Activated naive CD4-positive, alpha-beta T cell treated with anti-CD3 and anti-CD28 coated beads for 36 hours (primary cell): ENCODE results near the gene RPS6KL1. TPM values are rescaled to one million over a fixed set of nuclear protein-coding genes. Genes with fewer than 3 reads are reported as not detected.

Source experiments
- CTCF ChIA-PET: fragments of 350-600 bp; sonication (Branson Sonifier 250); formaldehyde crosslinking; loops from one replicate; lab custom pipeline; 2021; ENCODE audit warnings: antibody characterized with exemption; lab: Charles Lee
- DNase-seq: peaks from one replicate; pipeline ENCODE4 v3.0.0-alpha.2; 2020
- H3K27ac Mint-ChIP-seq: one replicate; pipeline ENCODE4 v1.8.0; 2021; ENCODE audit warnings: mild to moderate bottlenecking, mixed read lengths
- H3K27me3 Mint-ChIP-seq: one replicate; pipeline ENCODE4 v1.8.0; 2021; ENCODE audit warnings: low read depth, mixed read lengths
- H3K36me3 Mint-ChIP-seq: one replicate; pipeline ENCODE4 v1.8.0; 2021; ENCODE audit warnings: low read depth, mixed read lengths
- H3K4me1 Mint-ChIP-seq: one replicate; pipeline ENCODE4 v1.8.0; 2021; ENCODE audit warnings: low read depth, mixed read lengths
- H3K4me3 Mint-ChIP-seq: one replicate; pipeline ENCODE4 v1.8.0; 2021; ENCODE audit warnings: mild to moderate bottlenecking, moderate library complexity, mixed read lengths
- H3K9me3 Mint-ChIP-seq: one replicate; pipeline ENCODE4 v1.8.0; 2021; ENCODE audit warnings: mixed read lengths
- intact Hi-C: fragments of 100-400 bp; cut with micrococcal nuclease; formaldehyde crosslinking; loops from one replicate; pipeline ENCODE4 v1.15.1; 2023
- total RNA-seq, 2 experiments: library from RNA; stranded (reverse); gene quantifications; one replicate each; pipeline ENCODE4 v1.2.3, GENCODE V29; 2021

Gene RPS6KL1
- total RNA-seq, 2 experiments from 2014 or later: 4.5 to 6.8 TPM

- intact Hi-C loops: no loop called here
- no peak for DNase-seq
- Mint-ChIP-seq H3K4me1 (peaks cover 5% of the 10 kb centered on the region), H3K36me3 (peaks cover 50% of the 10 kb centered on the region), H3K4me3 (no peak overlapping the region), H3K27ac (no peak overlapping the region), H3K9me3 (no peaks in the 10 kb centered on the region), H3K27me3 (no peaks in the 10 kb centered on the region)
- CTCF ChIA-PET: interaction anchor here (0.6 to 6.9 kb wide), 3 partner anchors 14 to 52 kb away, joined by 4 to 75 read pairs (median 33); no protein-coding TSS in a partner anchor
Observed at GRCh38 chr14:74891870-74892269, 31.2 kb downstream of the RPS6KL1 start.

- intact Hi-C loops: no loop called here
Observed at GRCh38 chr14:74890262-74890661, 32.8 kb downstream of the RPS6KL1 start.

GRCh38 chr14:74888164-74889158 lies 34.6 kb downstream of the RPS6KL1 start:
- Mint-ChIP-seq H3K27me3 (no peaks in the 10 kb centered on the region), H3K9me3 (no peaks in the 10 kb centered on the region), H3K4me3 (no peak overlapping the region), H3K27ac (peak overlapping the region; percentile 15), H3K4me1 (peaks cover 37% of the 10 kb centered on the region), H3K36me3 (peaks cover 38% of the 10 kb centered on the region)
- CTCF ChIA-PET: interaction anchor here (0.6 to 1.3 kb wide), 3 partner anchors 8 to 86 kb away, joined by 3 to 6 read pairs (median 5); no protein-coding TSS in a partner anchor
- intact Hi-C loops: no loop called here
- DNase-seq: no peak

More at GRCh38 chr14:74890262-74890661, 32.8 kb downstream of the RPS6KL1 start:
- H3K36me3 Mint-ChIP-seq: peaks cover 45% of the 10 kb centered on the region
- no peak overlapping the region for H3K4me3 Mint-ChIP-seq
- DNase-seq: no peak
- H3K4me1 Mint-ChIP-seq: peaks cover 19% of the 10 kb centered on the region
- no peaks in the 10 kb centered on the region for H3K27me3 Mint-ChIP-seq
- CTCF ChIA-PET: interaction anchor here (0.8 to 4.8 kb wide), 4 partner anchors 10 to 198 kb away, joined by 3 to 33 read pairs (median 8); no protein-coding TSS in a partner anchor
- no peak overlapping the region for H3K27ac Mint-ChIP-seq
- H3K9me3 Mint-ChIP-seq: no peaks in the 10 kb centered on the region

GRCh38 chr14:74886001-74886400 lies 37.1 kb downstream of the RPS6KL1 start:
- Mint-ChIP-seq H3K4me1 (peaks cover 49% of the 10 kb centered on the region), H3K9me3 (no peaks in the 10 kb centered on the region), H3K36me3 (peaks cover 25% of the 10 kb centered on the region), H3K27me3 (no peaks in the 10 kb centered on the region), H3K4me3 (no peak overlapping the region), H3K27ac (peak overlapping the region; percentile 6)
- intact Hi-C loops: no loop called here
- DNase-seq: no peak
- CTCF ChIA-PET: interaction anchor here (0.9 to 6.3 kb wide), 4 partner anchors 8 to 25 kb away, joined by 3 to 38 read pairs (median 20); partner anchors contain the start of gene PROX2

GRCh38 chr14:74882103-74882920 lies 40.7 kb downstream of the RPS6KL1 start:
- peak; percentile 70 for DNase-seq
- Mint-ChIP-seq H3K27me3 (no peaks in the 10 kb centered on the region), H3K4me1 (peaks cover 64% of the 10 kb centered on the region), H3K9me3 (no peaks in the 10 kb centered on the region), H3K27ac (peak overlapping the region; percentile 94), H3K36me3 (peaks cover 13% of the 10 kb centered on the region), H3K4me3 (peak overlapping the region; percentile 91)
- CTCF ChIA-PET: interaction anchor here (0.8 to 6.3 kb wide), 9 partner anchors 11 to 250 kb away, joined by 3 to 38 read pairs (median 4); no protein-coding TSS in a partner anchor
- intact Hi-C loops: loop anchor here (5.0 kb wide), 1 partner anchor 390 kb away; the partner anchor contains the start of genes ISCA2 and NPC2

GRCh38 chr14:74881431-74882102 lies 41.5 kb downstream of the RPS6KL1 start, which contains the start of gene DLST:
DLST (plus strand) TSS chr14:74881916; CDS start chr14:74881954, 38 bp downstream.
- Mint-ChIP-seq H3K36me3 (peaks cover 13% of the 10 kb centered on the region), H3K4me1 (peaks cover 63% of the 10 kb centered on the region), H3K27me3 (no peaks in the 10 kb centered on the region), H3K9me3 (no peaks in the 10 kb centered on the region), H3K4me3 (peak within 1 kb of the TSS; percentile 91), H3K27ac (peak within 1 kb of the TSS; percentile 94)
- intact Hi-C loops: loop anchor here (1.0 to 5.0 kb wide), 5 partner anchors 24 to 389 kb away; partner anchors contain the start of genes EIF2B2, ISCA2, NEK9 and NPC2
- CTCF ChIA-PET: interaction anchor here (0.8 to 6.3 kb wide), 8 partner anchors 10 to 250 kb away, joined by 3 to 73 read pairs (median 10); partner anchors contain the start of gene RPS6KL1
- peak; percentile 87 for DNase-seq

GRCh38 chr14:74879427-74880182 lies 43.5 kb downstream of the RPS6KL1 start:
- CTCF ChIA-PET: interaction anchor here (0.7 to 6.0 kb wide), 10 partner anchors 8 to 779 kb away, joined by 3 to 73 read pairs (median 4); no protein-coding TSS in a partner anchor
- Mint-ChIP-seq H3K4me1 (peaks cover 60% of the 10 kb centered on the region), H3K27ac (peak overlapping the region; percentile 7), H3K36me3 (peaks cover 10% of the 10 kb centered on the region), H3K4me3 (no peak overlapping the region), H3K27me3 (no peaks in the 10 kb centered on the region), H3K9me3 (no peaks in the 10 kb centered on the region)
- intact Hi-C loops: loop anchor here (2.0 to 5.0 kb wide), 2 partner anchors 247 to 387 kb away; partner anchors contain the start of genes ISCA2, NEK9 and NPC2
- DNase-seq: no peak

- no peaks in the 10 kb centered on the region for H3K36me3 Mint-ChIP-seq
- intact Hi-C loops: no loop called here
- no peaks in the 10 kb centered on the region for H3K27me3 Mint-ChIP-seq
- CTCF ChIA-PET: interaction anchor here (0.6 to 6.0 kb wide), 9 partner anchors 8 to 267 kb away, joined by 3 to 73 read pairs (median 4); no protein-coding TSS in a partner anchor
- peaks cover 38% of the 10 kb centered on the region for H3K4me1 Mint-ChIP-seq
- DNase-seq: peak; percentile 30
- H3K4me3 Mint-ChIP-seq: peak within 1 kb of the TSS; percentile 40
- H3K9me3 Mint-ChIP-seq: no peaks in the 10 kb centered on the region
- no peak within 1 kb of the TSS for H3K27ac Mint-ChIP-seq
Observed at GRCh38 chr14:74875941-74876913, 46.8 kb downstream of the RPS6KL1 start, which contains the start of gene PROX2. PROX2 (minus strand) TSS chr14:74876145; CDS start chr14:74863834, 12,311 bp downstream.

- Mint-ChIP-seq H3K27ac (no peak overlapping the region), H3K9me3 (no peaks in the 10 kb centered on the region), H3K27me3 (no peaks in the 10 kb centered on the region), H3K4me1 (peaks cover 30% of the 10 kb centered on the region), H3K4me3 (no peak overlapping the region), H3K36me3 (no peaks in the 10 kb centered on the region)
- intact Hi-C loops: no loop called here
- CTCF ChIA-PET: interaction anchor here (1.3 to 6.0 kb wide), 4 partner anchors 11 to 266 kb away, joined by 3 to 81 read pairs (median 8); no protein-coding TSS in a partner anchor
- DNase-seq: no peak
Observed at GRCh38 chr14:74875204-74875603, 47.9 kb downstream of the RPS6KL1 start.
